HG03045 (cell line): ENCODE data around the gene HEATR1.
A peak's percentile ranks its signal among the peaks of the same experiment; 100 is the strongest.
"Not testable (repeated sequence)": the region's sequence is repeated elsewhere in the genome, so short reads cannot be mapped to it uniquely, and the experiment has no call there.

Experiments
- ATAC-seq: cut with Tn5 transposase; IDR thresholded peaks from one replicate; pipeline ENCODE4 v1.9.1; 2021; ENCODE audit warnings: mild to moderate bottlenecking, moderate library complexity; ENCODE audit not compliant: unreplicated experiment

The HEATR1 gene

DNA sequence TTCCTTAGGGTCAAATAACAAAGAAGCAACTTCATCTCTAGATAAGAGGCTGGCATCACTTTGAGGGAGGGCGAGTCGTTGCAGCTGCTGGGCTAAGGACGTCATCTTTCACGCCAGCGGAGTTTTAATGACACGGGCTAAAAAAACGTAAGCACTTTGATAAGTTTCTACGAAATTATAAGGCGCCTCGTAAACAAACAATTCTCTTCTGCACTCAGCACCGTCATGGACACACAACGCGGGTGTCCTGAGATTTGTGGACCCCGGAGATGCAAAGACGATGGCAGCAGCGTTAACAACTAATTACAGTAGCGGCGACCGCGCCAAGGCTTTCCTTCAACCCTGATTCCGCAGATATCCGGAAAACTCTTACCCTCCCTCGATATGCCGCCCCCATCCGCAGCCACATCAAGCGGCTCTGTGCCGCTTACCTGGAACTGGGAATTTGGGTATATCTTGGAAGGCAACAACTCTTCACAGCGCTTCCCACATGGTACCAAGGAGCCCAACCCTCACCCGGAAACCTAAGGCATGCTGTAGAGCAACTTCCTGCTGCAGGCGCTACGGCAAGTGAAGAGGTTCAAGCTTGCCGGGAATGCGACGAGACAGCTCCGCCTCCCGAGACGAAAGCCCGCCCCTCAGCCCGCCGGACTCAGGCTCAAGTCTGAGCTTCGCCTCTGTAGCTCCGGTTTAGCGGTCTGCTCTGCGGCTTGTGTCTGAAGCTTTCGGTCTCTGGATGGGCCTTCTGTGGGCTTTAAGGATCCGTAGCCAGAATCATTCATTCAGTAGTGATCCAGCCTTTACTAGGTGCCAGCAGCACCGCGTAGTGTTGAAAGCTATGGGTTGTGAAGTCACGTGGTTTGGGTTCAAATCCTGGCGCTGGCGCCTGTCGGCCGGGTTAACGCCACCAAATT is at the start of gene HEATR1:
Gene HEATR1, minus strand, starts transcription at position 526 of the 914 bp plus-strand sequence. Its CDS starts 421 bp downstream, at position 105.
- ATAC-seq = peak; percentile 97

- ATAC-seq = no peak
These were observed 40.8 kb upstream of the HEATR1 start for GRCh38 chr1:236645016-236645680.

DNA sequence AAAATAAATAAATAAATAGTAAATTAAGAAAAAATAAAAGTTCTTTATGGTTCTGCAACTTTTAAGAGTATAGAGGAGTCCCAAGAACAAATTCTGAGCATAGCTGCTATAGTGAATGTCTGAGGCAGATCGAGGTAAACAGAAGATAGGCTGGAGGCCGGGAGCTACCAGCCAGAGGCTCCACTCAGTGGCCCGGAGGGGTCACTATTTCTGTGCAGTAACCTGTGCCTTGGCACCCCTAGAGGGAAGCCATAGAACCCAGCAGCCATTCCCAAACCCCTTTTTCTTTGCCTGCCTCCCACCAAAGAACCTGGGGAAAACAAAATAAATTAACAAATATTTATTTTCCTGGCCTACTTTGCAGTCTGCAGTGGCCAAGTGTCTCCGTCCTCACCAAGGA is 38.4 kb upstream of the HEATR1 start:
- no peak for ATAC-seq

DNA sequence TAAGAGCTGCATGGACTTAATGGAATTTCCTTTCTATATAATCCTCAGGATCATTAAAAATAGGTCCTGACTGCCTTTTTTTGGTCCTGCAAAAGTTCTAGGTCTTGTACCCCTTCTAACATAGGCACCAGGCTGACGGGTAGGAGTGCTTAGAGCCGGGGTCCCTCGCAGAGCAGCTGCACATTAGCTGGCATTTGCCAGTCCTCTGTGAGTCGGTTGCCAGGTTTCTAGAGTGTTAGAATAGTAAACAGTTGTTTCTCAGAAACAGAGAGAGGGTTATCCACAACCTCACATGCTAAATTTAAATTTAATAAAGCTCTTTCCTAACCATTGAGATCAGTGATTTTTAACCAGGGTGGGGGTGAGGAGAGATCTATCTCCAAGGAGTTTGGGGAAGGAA is 35.4 kb upstream of the HEATR1 start:
- no peak for ATAC-seq

DNA sequence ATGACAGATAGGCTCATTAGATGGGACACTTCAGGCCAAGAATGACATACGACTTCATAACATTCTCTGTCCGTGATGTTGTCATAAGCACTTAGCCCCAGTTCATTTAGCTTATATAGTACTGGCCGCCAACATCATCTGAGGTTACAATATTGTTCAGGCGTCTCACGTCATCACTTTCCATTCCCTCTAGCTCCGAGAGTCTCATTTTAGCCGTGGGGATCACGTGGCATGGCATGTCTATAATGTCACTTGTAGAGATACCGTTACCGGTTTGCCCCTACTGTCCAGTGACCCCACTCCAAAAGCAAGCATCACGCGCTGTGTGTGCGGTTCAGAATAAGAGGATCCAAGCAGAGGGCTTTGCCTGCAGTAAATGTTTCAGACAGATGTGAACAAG is 34.6 kb upstream of the HEATR1 start:
- ATAC-seq = no peak

DNA sequence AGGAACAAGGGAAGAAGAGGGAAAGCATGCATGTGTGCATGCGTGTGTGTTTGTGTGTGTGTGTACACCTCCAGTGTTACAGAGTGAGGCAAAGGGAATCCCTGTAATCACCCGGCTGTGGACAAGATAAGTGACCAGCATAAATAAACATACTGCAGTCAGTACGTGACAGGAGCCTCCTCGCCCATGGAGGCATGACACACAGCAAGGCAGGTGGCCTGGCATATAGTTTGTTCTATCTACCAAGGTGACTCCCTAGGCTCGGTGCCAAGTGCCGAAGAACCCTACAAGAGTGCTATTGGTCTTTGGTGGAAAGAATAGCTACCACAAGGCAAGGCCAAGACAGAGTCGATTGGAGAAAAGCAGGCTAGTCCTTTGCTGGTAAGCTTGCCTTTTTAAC is 31.7 kb upstream of the HEATR1 start:
- no peak for ATAC-seq

DNA sequence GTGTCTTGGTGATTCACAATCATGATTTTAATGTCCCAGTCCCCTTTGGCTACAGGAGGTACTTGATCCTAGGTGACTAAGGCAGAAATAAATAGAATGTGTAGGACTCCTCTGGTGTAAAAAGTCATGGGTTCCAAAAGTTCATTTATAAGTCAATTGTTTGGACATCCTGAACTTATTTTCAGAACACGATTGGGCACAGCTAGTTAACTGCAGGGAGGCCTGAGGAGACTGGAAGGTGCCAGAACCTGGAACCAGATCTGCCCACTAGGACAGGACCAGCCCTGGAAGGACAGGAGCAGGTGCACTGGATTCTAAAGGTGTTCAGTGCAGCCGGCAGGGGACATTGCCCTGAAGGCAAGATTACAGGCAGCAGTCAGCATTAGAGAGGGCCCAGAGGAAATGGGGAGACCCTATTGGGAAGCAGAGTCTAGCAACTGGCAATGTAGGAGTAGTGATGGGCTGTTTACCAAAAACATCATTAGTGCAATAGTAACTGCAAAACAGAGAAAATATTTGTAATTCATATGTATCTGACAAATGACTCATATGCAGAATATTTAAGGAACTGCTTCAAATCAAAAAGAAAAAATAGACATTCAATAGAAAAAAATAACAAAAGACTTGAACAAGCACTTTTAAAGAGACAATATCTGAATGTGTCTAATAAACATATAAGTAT is 23.6 kb upstream of the HEATR1 start:
- no peak for ATAC-seq

DNA sequence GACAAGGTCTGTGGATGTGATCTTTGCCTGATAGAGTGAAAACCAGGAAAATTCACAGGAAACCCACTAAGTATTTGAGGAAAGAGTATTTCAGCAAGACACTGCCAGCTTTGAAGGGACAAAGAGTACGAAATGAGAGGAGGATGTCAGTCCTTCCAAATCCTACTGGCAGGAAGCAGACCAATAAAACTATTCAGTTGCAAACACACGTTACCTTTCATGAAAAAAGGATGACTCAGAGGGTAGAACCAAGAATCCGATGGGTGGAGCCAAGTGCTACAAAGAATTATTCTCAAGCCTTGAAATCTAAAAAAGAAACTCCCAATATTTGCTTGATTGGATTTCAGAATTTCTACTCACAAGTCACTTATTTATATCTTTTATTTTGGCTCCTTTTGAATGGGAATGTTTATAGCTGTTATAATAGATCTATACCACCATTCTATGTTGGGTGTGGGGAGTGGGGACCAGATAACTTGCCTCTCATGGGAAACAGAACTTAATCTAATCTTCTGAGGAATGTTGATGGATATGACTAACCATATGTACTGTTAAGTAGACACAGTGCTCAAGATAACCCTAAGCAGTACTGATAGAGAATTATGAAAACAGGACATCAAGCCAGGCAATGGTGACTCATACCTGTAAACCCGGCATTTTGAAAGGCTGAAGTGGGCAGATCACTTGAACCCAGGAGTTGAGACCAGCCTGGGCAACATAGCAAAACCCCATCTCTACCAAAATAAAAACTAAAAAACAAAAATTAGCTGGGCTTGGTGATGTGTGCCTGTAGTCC is 19.3 kb upstream of the HEATR1 start:
- no peak for ATAC-seq

GRCh38 chr1:236622407-236622806 is 18.1 kb upstream of the HEATR1 start:
- no peak for ATAC-seq

- no peak for ATAC-seq
These were observed 15.1 kb upstream of the HEATR1 start for GRCh38 chr1:236619398-236619797.

- no peak for ATAC-seq
These were observed 14.2 kb upstream of the HEATR1 start for GRCh38 chr1:236618507-236618906.

- ATAC-seq = no peak
These were observed 11.3 kb upstream of the HEATR1 start for GRCh38 chr1:236615399-236616148.

DNA sequence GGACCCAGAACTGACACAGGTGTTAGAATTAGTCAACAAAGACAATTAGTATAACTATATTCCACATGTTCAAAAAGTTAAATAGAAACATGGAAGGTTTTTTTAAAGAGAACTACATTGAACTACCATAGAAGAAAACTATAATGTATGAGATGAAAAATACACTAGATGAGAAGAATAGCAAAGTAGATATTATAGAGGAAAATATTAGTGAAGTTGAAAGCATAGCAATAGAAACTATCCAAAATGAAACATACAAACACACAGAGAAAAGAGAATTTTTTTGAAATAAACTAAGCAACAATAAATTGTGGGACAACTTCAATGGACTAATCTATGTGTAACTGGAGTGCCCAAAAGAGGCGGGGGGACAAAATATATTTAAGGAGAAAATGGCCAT is 8.0 kb upstream of the HEATR1 start:
- no peak for ATAC-seq

DNA sequence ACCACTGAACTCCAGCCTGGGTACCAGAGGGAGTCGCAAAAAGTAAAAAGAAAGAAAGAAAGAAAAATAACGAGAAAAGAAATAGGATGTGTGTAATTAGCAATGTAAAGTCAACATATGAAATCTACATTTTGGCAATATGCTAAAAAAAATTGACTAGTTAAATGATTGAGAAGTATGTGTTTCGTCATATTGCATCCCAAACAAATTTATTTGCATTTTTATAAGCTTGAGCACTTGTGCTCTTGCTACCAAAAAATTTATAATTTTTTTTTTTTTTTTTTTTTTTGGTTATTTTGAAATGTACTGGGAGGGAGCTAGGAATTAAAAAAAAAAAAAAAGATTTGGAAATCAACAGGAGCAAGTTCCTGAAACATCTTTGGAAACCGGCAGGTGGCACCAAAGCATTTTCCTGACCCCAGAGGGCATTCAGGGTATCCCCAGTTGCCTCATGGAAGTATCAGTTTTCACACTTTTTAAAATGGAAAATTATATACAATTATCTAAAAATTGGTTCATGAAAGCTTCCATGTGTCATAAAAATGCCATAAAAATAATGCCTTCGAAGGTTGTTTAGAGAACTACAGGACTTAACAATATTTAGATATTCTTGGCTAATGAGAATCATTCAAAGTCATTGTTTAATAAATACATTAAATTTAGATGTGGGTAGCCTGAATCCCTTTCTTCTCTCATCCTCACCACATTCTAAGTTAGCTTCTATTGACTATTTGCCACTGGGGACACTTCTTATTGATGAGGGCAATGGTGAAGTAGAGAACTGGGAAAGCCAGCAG is 4.8 kb upstream of the HEATR1 start:
- no peak for ATAC-seq

DNA sequence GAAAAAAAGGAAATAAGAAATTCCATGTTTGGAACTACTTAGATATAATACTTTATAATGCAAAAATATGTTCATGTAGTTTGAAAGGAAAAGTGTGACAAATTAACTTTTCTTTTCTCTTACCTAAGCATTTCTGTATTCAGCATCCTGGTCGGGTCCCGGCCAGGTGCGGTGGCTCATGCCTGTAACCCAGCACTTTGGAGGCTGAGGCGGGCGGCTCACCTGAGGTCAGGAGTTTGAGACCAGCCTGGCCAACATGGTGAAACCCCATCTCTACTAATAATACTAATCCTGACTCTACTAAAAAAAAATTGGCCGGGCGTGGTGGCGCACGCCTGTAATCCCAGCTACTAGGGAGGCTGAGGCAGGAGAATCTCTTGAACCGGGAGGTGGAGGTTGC is 3.3 kb upstream of the HEATR1 start:
- ATAC-seq = not testable (repeated sequence)

- ATAC-seq = no peak
These were observed 840 bp upstream of the HEATR1 start for GRCh38 chr1:236604905-236605806.

GRCh38 chr1:236602171-236602570 is 2.1 kb downstream of the HEATR1 start:
- ATAC-seq = no peak

- ATAC-seq = no peak
These were observed 13.7 kb downstream of the HEATR1 start for GRCh38 chr1:236590553-236591150.
